DMS79 treated with DMSO at 0.1 percent for 48 hours (cell line): Measurements from ENCODE around the gene DND1.
"Not testable (repeated sequence)": the region's sequence is repeated elsewhere in the genome, so short reads cannot be mapped to it uniquely, and the experiment has no call there.

ENCODE experiments used
- DNase-seq: peaks from one replicate; lab custom pipeline; 2025; lab: John Stamatoyannopoulos, UW

Gene DND1

DNA sequence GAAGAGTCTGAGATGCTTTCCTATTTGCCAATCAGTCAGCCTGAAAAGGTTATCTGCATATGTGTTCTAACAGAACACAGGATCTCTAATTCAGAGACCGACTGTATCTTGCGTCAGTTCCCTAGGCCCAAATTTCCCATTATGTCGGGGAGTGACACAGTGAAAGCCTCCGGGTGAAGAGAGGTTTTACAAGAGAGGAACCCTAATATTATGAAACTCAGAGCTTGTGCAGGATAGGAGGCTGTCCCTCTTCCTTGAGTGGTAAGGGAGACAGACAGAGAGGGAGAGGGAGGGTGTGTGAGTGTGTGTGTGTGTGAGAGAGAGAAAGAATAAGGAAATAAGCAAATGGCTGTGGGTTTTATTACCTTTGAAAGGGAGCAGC lies 42.3 kb downstream of the DND1 start:
- DNase-seq, result no peak

DNA sequence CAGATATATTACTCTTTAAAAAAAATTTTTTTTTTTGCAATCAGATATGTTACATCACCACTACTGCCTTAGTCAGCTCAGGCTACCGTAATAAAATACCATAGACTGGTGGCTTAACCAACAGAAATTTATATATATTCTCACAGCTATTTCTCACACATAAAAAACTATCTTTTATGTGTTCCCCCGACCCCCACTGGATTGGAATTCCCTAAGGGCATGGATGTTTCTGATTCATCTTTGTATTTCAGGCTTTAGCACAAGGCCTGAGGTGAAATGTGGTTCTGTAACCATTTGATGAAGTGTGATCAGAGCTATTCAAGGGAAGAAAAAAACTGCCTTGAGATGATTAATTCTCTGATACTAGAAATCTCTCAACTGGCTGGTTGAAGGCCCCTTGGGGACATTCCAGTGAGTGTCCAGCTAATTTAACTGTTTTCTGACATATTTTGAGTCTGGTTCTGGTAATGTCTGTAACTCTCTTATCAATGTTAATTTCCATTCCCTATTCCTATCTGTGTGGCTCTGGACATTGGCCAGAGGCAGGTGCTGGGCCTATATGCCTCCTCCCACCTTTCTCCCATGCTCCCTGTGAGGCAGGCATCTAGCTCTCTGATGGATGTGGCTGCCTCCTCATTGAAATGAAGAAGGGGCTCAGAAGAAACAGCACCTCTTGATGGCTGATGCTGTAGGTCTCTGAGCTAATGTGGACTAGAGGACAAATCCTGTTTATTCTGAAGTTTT lies 42.9 kb downstream of the DND1 start:
- DNase-seq, result no peak

DNA sequence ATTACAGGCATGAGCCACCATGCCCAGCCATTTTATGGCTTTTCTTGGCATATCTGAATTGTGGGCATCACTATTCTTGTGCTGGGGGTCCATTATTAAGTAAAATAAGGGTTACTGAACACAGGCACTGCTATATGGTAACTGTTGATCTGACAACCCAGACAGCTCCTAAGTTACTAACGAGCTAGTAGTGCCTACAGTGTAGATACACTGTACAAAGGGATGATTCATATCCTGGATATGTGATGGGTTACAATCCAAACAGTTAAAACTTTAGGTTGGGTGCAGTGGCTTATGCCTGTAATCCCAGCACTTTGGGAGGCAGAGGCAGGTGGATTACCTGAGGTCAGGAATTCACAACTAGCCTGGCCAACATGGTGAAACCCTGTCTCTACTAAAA lies 44.7 kb downstream of the DND1 start:
- no peak for DNase-seq

DNA sequence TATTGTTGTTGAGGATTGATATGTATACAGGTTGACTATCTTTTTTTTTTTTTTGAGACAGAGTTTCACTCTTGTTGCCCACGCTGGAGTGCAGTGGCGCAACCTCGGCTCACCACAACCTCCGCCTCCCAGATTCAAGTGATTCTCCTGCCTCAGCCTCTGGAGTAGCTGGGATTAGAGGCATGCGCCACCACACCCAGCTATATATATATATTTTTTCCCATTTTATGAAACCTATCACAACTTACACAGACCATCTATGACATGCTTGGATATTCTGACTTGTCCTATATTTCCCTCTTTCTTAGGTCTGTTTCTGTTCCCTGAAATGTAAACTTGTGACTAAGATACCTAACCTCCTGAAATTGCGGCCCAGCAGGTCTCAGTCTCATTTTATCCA lies 45.4 kb downstream of the DND1 start:
- no peak for DNase-seq

DNA sequence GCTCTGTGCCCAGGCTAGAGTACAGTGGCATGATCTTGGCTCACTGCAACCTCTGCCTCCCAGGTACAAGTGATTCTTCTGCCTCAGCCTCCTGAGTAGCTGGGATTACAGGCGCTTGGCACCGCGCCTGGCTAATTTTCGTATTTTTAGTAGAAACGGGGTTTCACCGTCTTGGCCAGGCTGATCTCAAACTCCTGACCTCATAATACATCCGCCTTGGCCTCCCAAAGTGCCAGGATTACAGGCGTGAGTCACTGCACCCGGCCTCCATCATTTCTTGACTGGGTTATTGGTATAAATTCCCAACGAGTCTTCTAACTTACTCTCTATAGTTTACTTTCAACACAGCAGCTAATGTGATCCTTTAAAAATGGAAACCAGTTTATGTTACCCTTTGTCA lies 48.5 kb downstream of the DND1 start:
- not testable (repeated sequence) for DNase-seq

DNA sequence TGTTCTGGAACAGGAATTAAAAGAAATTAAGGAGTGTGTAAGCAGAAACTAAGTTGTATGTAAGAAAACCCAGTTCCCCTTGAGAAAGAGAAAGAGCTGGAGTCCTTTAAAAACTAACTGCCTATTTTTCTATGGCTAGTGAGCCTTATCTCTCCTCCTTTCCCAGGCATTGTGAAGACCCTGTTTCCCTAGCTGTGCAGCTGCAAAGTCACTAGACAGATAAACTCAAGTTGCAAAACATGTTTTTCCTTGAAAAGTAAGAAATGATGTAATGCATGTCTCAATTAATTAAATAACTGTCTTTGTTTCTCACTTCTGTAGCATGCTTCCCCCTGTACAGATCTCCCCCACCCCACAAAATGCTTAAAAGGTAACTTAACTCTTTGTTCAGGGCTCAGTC lies 50.3 kb downstream of the DND1 start:
- DNase-seq, result not testable (repeated sequence)

DNA sequence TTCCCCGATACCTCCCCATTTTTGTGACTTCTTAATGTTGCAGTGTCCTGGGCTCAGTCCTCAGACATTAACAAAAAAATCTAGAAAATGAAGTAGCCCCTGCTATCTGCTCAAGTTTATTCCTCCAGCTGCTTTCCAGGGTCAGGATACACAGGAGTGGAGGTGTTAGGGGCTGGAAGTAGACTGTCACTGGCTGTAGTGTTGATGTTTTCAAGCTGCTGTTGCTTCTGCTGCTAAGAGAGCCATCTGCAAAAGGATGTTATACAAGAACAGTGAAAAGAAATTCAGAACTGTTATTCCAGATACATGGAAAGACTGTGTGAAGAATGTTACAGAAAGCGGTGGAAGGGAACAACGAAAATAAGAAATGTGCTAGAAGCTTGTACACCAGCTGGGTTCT lies 51.1 kb downstream of the DND1 start:
- DNase-seq, result no peak
